ENCODE data around the gene SEPTIN11. TPM values are rescaled to one million over a fixed set of nuclear protein-coding genes. Genes with fewer than 3 reads are reported as not detected.
A peak's percentile ranks its signal among the peaks of the same experiment; 100 is the strongest.

SEPTIN11 gene
- total RNA-seq, 1 experiment from 2014 or later = 31.7 TPM

- DNase-seq (ENCODE audit: low spot score) = no peak
- in situ Hi-C loops (cut with HindIII; ENCODE audit: low sequenced_read_pairs) = no loop called here
These were observed 47.5 kb downstream of the SEPTIN11 start for GRCh38 chr4:76997077-76997476.

- DNase-seq (ENCODE audit: low spot score) = peak; percentile 37
- in situ Hi-C loops (cut with HindIII; ENCODE audit: low sequenced_read_pairs) = no loop called here
These were observed 48.0 kb downstream of the SEPTIN11 start for GRCh38 chr4:76997532-76997931.

- in situ Hi-C loops (cut with HindIII; ENCODE audit: low sequenced_read_pairs) = no loop called here
- no peak for DNase-seq (ENCODE audit: low spot score)
These were observed 48.8 kb downstream of the SEPTIN11 start for GRCh38 chr4:76998251-76998901.

Other genes starting within 250 kb of the SEPTIN11 start
- gene SOWAHB, start 51.6 kb upstream of the SEPTIN11 start, total RNA-seq (2014; rRNA removed; shearing (Covaris generic)) = 0.27 and 0.86 TPM in 2 replicates
- 151 and 180 TPM in 2 replicates for gene CCNI, start 126.2 kb downstream of the SEPTIN11 start, total RNA-seq (2014; rRNA removed; shearing (Covaris generic))
- gene CCNG2, start 207.5 kb downstream of the SEPTIN11 start, total RNA-seq (2014; rRNA removed; shearing (Covaris generic)) = 16.3 and 20.2 TPM in 2 replicates